H1 (cell line): Measurements from ENCODE around the gene TRPV2. TPM values are rescaled to one million over a fixed set of nuclear protein-coding genes. Genes with fewer than 3 reads are reported as not detected.

ENCODE experiments used
- CTCF ChIA-PET: fragments of 300-600 bp; sonication (Branson Sonifier 250); formaldehyde crosslinking; loops from one replicate; lab custom pipeline; 2021; ENCODE audit not compliant: partially characterized antibody; lab: Charles Lee
- POLR2A ChIA-PET: fragments of 300-600 bp; sonication (Branson Sonifier 250); formaldehyde crosslinking; loops from one replicate; lab custom pipeline; 2021; ENCODE audit warnings: inconsistent platforms; ENCODE audit not compliant: partially characterized antibody; lab: Charles Lee
- DNase-seq, 2 experiments: peaks; one replicate each; pipeline versions ENCODE4 v3.0.0 to v3.0.0-alpha.2; 2010 to 2022; ENCODE audit warnings: low spot score in 2 of 2, low read depth in 1 of 2, mixed read lengths in 1 of 2
- FAIRE-seq: peaks from 2 replicates; lab custom pipeline; 2011; peaks lifted over from hg19 to GRCh38; lab: Jason Lieb, UNC
- H2AFZ ChIP-seq: 2 replicates; pipeline ENCODE4 v1.8.1; 2012; ENCODE audit warnings: low read length, inconsistent platforms
- H2AK5ac ChIP-seq: 2 replicates; pipeline ENCODE4 v1.6.1; 2013; ENCODE audit warnings: low read depth, low read length
- H2BK120ac ChIP-seq: replicated peaks from 2 replicates; pipeline ENCODE3; 2013; ENCODE audit warnings: low read depth, low read length, inconsistent platforms
- H2BK12ac ChIP-seq: 2 replicates; pipeline ENCODE4 v1.6.1; 2013; ENCODE audit warnings: low read depth, low read length
- H2BK15ac ChIP-seq: 2 replicates; pipeline ENCODE4 v1.6.1; 2013; ENCODE audit warnings: low read length
- H2BK20ac ChIP-seq: 2 replicates; pipeline ENCODE4 v1.6.1; 2013; ENCODE audit warnings: low read length
- H2BK5ac ChIP-seq: 2 replicates; pipeline ENCODE4 v1.6.1; 2013; ENCODE audit warnings: low read depth, low read length
- H3K14ac ChIP-seq: 2 replicates; pipeline ENCODE4 v1.6.1; 2013; ENCODE audit warnings: inconsistent platforms; ENCODE audit not compliant: insufficient read length
- H3K18ac ChIP-seq: 2 replicates; pipeline ENCODE4 v1.6.1; 2013; ENCODE audit warnings: low read length; ENCODE audit errors: extremely low read depth
- H3K23ac ChIP-seq: 2 replicates; pipeline ENCODE4 v1.6.1; 2013; ENCODE audit warnings: inconsistent platforms; ENCODE audit not compliant: insufficient read length
- H3K23me2 ChIP-seq: 2 replicates; pipeline ENCODE4 v1.6.1; 2013; ENCODE audit warnings: low read depth, low read length
- H3K27ac ChIP-seq: 2 replicates; pipeline ENCODE4 v1.6.1; 2011; ENCODE audit warnings: low read depth, low read length, inconsistent platforms
- H3K27me3 ChIP-seq, 4 experiments: replicated peaks in 1 of 4; 1 replicate in 1 of 4; 2 replicates in 3 of 4; pipeline versions ENCODE4 v1.6.1 to v1.8.1; 2011 to 2013; ENCODE audit warnings: low read length in 3 of 4, mild to moderate bottlenecking in 3 of 4, inconsistent platforms in 2 of 4, mixed read lengths in 2 of 4, moderate library complexity in 1 of 4; ENCODE audit not compliant: control insufficient read depth in 3 of 4, insufficient read depth in 3 of 4; ENCODE audit errors: extremely low read depth in 1 of 4
- H3K36me3 ChIP-seq, 4 experiments: 2 replicates each; pipeline versions ENCODE4 v1.6.1 to v1.8.1; 2011 to 2013; ENCODE audit warnings: mild to moderate bottlenecking in 4 of 4, low read length in 3 of 4, moderate library complexity in 2 of 4, control low read depth in 1 of 4, inconsistent platforms in 1 of 4; ENCODE audit not compliant: insufficient read depth in 4 of 4, control insufficient read depth in 2 of 4
- H3K4ac ChIP-seq: replicated peaks from 2 replicates; pipeline ENCODE3; 2013; ENCODE audit warnings: low read length, low read depth, mixed read lengths, inconsistent platforms; ENCODE audit not compliant: insufficient read length
- H3K4me1 ChIP-seq, 4 experiments: replicated peaks in 1 of 4; 1 replicate in 1 of 4; 2 replicates in 3 of 4; pipeline versions ENCODE4 v1.6.1 to v1.8.1; 2011 to 2013; ENCODE audit warnings: low read length in 3 of 4, inconsistent platforms in 2 of 4, mixed read lengths in 1 of 4; ENCODE audit not compliant: insufficient read depth in 4 of 4, control insufficient read depth in 3 of 4
- H3K4me2 ChIP-seq, 2 experiments: 2 replicates each; pipeline versions ENCODE4 v1.6.1 to v1.8.1; 2011 to 2013; ENCODE audit warnings: low read depth in 2 of 2, low read length in 2 of 2, control low read depth in 1 of 2, inconsistent platforms in 1 of 2, mild to moderate bottlenecking in 1 of 2; ENCODE audit not compliant: insufficient read depth in 1 of 2
- H3K4me3 ChIP-seq, 4 experiments: fragments of 200-600, 300-600 bp in 1 of 4; sonication (generic), shearing (Covaris generic), sonication (Bioruptor Twin) in 1 of 4; 2 replicates each; pipeline versions ENCODE4 v1.5.1 to v1.8.1; 2011 to 2016; ENCODE audit warnings: low read length in 4 of 4, low read depth in 3 of 4, control low read depth in 2 of 4, inconsistent platforms in 2 of 4, mild to moderate bottlenecking in 2 of 4, mixed read lengths in 1 of 4, moderate library complexity in 1 of 4; ENCODE audit not compliant: insufficient read depth in 2 of 4; ENCODE audit errors: extremely low read depth in 1 of 4
- H3K56ac ChIP-seq: replicated peaks from 2 replicates; pipeline ENCODE3; 2013; ENCODE audit warnings: low read depth, mild to moderate bottlenecking, mixed read lengths, low read length, inconsistent platforms; ENCODE audit not compliant: insufficient read length
- H3K79me1 ChIP-seq: 2 replicates; pipeline ENCODE4 v1.6.1; 2013; ENCODE audit warnings: low read depth, low read length, control low read depth
- H3K79me2 ChIP-seq, 2 experiments: 2 replicates each; pipeline versions ENCODE4 v1.6.1 to v1.8.1; 2012 to 2013; ENCODE audit warnings: low read length in 2 of 2, mild to moderate bottlenecking in 2 of 2, inconsistent platforms in 1 of 2; ENCODE audit not compliant: insufficient read depth in 2 of 2, control insufficient read depth in 1 of 2
- H3K9ac ChIP-seq, 4 experiments: replicated peaks in 1 of 4; 1 replicate in 1 of 4; 2 replicates in 3 of 4; pipeline versions ENCODE4 v1.6.1 to v1.8.1; 2011 to 2013; ENCODE audit warnings: low read depth in 3 of 4, low read length in 3 of 4, control low read depth in 2 of 4, mild to moderate bottlenecking in 2 of 4, moderate library complexity in 2 of 4, inconsistent platforms in 1 of 4; ENCODE audit errors: extremely low read depth in 1 of 4
- H3K9me3 ChIP-seq, 2 experiments: 2 replicates each; pipeline versions ENCODE4 v1.6.1 to v1.8.1; 2012 to 2013; ENCODE audit warnings: mild to moderate bottlenecking in 2 of 2, moderate library complexity in 2 of 2, control low read depth in 1 of 2, inconsistent platforms in 1 of 2, low read depth in 1 of 2, low read length in 1 of 2, mixed read lengths in 1 of 2; ENCODE audit not compliant: insufficient read depth in 2 of 2
- H4K20me1 ChIP-seq, 2 experiments: replicated peaks in 1 of 2; 2 replicates each; pipeline versions ENCODE3 to v1.8.1; 2011 to 2013; ENCODE audit warnings: inconsistent platforms in 2 of 2, low read length in 2 of 2, mild to moderate bottlenecking in 1 of 2; ENCODE audit not compliant: insufficient read depth in 2 of 2, control insufficient read depth in 1 of 2
- H4K5ac ChIP-seq: 2 replicates; pipeline ENCODE4 v1.6.1; 2013; ENCODE audit warnings: low read length, low read depth, mixed read lengths, inconsistent platforms; ENCODE audit not compliant: insufficient read length
- H4K8ac ChIP-seq: 2 replicates; pipeline ENCODE4 v1.8.0; 2013; ENCODE audit warnings: mild to moderate bottlenecking, moderate library complexity, low read length, inconsistent platforms; ENCODE audit not compliant: insufficient read depth; ENCODE audit errors: extremely low read depth
- H4K91ac ChIP-seq: replicated peaks from 2 replicates; pipeline ENCODE3; 2013; ENCODE audit warnings: low read length, mixed read lengths, inconsistent platforms; ENCODE audit not compliant: insufficient read length
- EP300 ChIP-seq, 2 experiments: IDR thresholded peaks; 1 replicate in 1 of 2; 2 replicates in 1 of 2; pipeline ENCODE4 v1.6.1; 2011 to 2012; ENCODE audit warnings: low read depth in 2 of 2, low read length in 2 of 2, mild to moderate bottlenecking in 2 of 2, borderline replicate concordance in 1 of 2, inconsistent platforms in 1 of 2, moderate library complexity in 1 of 2
- JUND ChIP-seq: IDR thresholded peaks from 2 replicates; pipeline ENCODE4 v1.6.1; 2011; ENCODE audit warnings: mild to moderate bottlenecking, improper control_type of control experiment, low read length
- POU5F1 ChIP-seq: IDR thresholded peaks from 2 replicates; pipeline ENCODE4 v1.6.1; 2011; ENCODE audit warnings: low read depth, mild to moderate bottlenecking, low read length, moderate library complexity
- RBBP5 ChIP-seq: IDR thresholded peaks from 2 replicates; pipeline ENCODE4 v1.7.1; 2012; ENCODE audit warnings: low read depth, mild to moderate bottlenecking, inconsistent platforms, low read length, moderate library complexity, borderline replicate concordance
- RNF2 ChIP-seq: fragments of 200-900, 300-1000 bp; sonication (generic); IDR thresholded peaks from 2 replicates; pipeline ENCODE4 v1.7.1; 2016; ENCODE audit warnings: borderline replicate concordance, low read depth, mild to moderate bottlenecking, antibody characterized with exemption, low read length; ENCODE audit not compliant: poor library complexity, severe bottlenecking; ENCODE audit errors: missing control alignments
- SAP30 ChIP-seq: fragments of 300-600 bp; sonication (generic); IDR thresholded peaks from 2 replicates; pipeline ENCODE4 v1.7.1; 2012; ENCODE audit warnings: low read length, moderate library complexity, mild to moderate bottlenecking, inconsistent platforms; ENCODE audit not compliant: insufficient read depth, insufficient replicate concordance
- TAF1 ChIP-seq: IDR thresholded peaks from 2 replicates; pipeline ENCODE4 v1.6.1; 2011; ENCODE audit warnings: mild to moderate bottlenecking, low read depth, low read length
- TAF7 ChIP-seq: optimal IDR thresholded peaks from 2 replicates; pipeline ENCODE3; 2011; ENCODE audit warnings: low read depth, mild to moderate bottlenecking, inconsistent platforms, low read length, moderate library complexity, borderline replicate concordance
- WGBS, 2 experiments: shearing (Covaris generic) in 1 of 2; methylation state at CpG; one replicate each; pipeline versions ENCODE4 v1.1.6 to v1.1.7; 2013 to 2015; ENCODE audit warnings: low lambda C conversion rate in 2 of 2, mixed read lengths in 2 of 2, inconsistent platforms in 1 of 2, low coverage in 1 of 2, missing lambda C conversion rate in 1 of 2; ENCODE audit not compliant: insufficient replicate concordance in 2 of 2, insufficient coverage in 1 of 2, insufficient read length in 1 of 2; ENCODE audit errors: extremely low coverage in 1 of 2, missing lambda C conversion rate in 1 of 2; 5-methylcytosine and 5-hydroxymethylcytosine counted together
- polyA plus RNA-seq, 7 experiments: library from polyadenylated mRNA; depleted of rRNA in 3 of 7; stranded (reverse) in 5 of 7; unstranded in 2 of 7; fragments of >200 nt in 5 of 7; fragments of 200-250 nt in 2 of 7; gene quantifications; 1 replicate in 5 of 7; 2 replicates in 1 of 7; 4 replicates in 1 of 7; pipeline versions ENCODE4 v1.2.1 to v1.2.3, GENCODE V29; 2011 to 2013; ENCODE audit warnings: missing spikeins in 2 of 7, mixed read lengths in 2 of 7
- total RNA-seq: library from RNA; stranded (reverse); fragmentation: NEBNext Ultra II Directional; extraction: Animal tissue kit (Norgen Biotek cat#: 25700); gene quantifications from 2 replicates; pipeline ENCODE4 v1.2.1, GENCODE V29; 2021

The TRPV2 gene
- total and polyA plus RNA-seq, 2 of the 8 experiments (the other 6 are each of a cell fraction or from before 2014, with no cell fraction given) = 1.7 to 2.1 TPM

GRCh38 chr17:16478649-16479048, 63.3 kb downstream of the TRPV2 start:
- no peak overlapping the region for H2BK20ac ChIP-seq
- no peak for TF ChIP-seq SAP30
- no peak for TF ChIP-seq POU5F1
- TF ChIP-seq EP300 (IDR thresholded peaks at IDR 0.05; ENCODE audit: borderline replicate concordance in 1 of 2, low read depth in 2 of 2, low read length in 2 of 2) = no peak
- TF ChIP-seq TAF1 = no peak
- no peak for TF ChIP-seq TAF7
- no peak for TF ChIP-seq RNF2
- TF ChIP-seq RBBP5 = no peak
- TF ChIP-seq JUND = no peak
- 96% methylated on average over 6 of the region's 6 CpGs; no CpG with 5 or more reads in 1 of the 2 experiments for WGBS, 2 experiments
- H3K14ac ChIP-seq = no peak overlapping the region
- H4K8ac ChIP-seq = no peak overlapping the region
- 0 out of 2 replicates have a peak overlapping the region, but pooled peaks have one; percentile 75 for H2BK12ac ChIP-seq
- H3K4me3 ChIP-seq = no peak overlapping the region
- H4K20me1 ChIP-seq = peaks cover 0 to 2% of the 10 kb centered on the region in 2 experiments
- DNase-seq (no peak), FAIRE-seq (no peak)
- H2BK15ac ChIP-seq = no peak overlapping the region
- ChIA-PET POLR2A (interaction anchor here (0.8 to 4.0 kb wide), 4 partner anchors 9 to 57 kb away, joined by 3 to 20 read pairs (median 4); partner anchors contain the start of gene LRRC75A), CTCF (interaction anchor here (1.3 to 15.4 kb wide), 5 partner anchors 14 to 43 kb away, joined by 3 to 124 read pairs (median 28); no protein-coding TSS in a partner anchor)
- H3K79me1 ChIP-seq = peaks cover 5% of the 10 kb centered on the region
- no peak overlapping the region for H4K91ac ChIP-seq
- H3K4ac ChIP-seq = no peak overlapping the region
- no peak overlapping the region for H3K23ac ChIP-seq
- H4K5ac ChIP-seq = no peak overlapping the region
- H3K36me3 ChIP-seq = no peaks in the 10 kb centered on the region
- H3K4me2 ChIP-seq = no peak overlapping the region
- H2BK5ac ChIP-seq = no peak overlapping the region
- no peaks in the 10 kb centered on the region for H3K9me3 ChIP-seq
- peaks cover 0 to 9% of the 10 kb centered on the region in 2 experiments; a peak in 1 of 4 replicates for H3K79me2 ChIP-seq
- peaks cover 0 to 30% (median 13%) of the 10 kb centered on the region in 4 experiments; a peak in 6 of 7 replicates for H3K4me1 ChIP-seq
- no peak overlapping the region for H3K56ac ChIP-seq
- H2BK120ac ChIP-seq = no peak overlapping the region
- H3K18ac ChIP-seq = no peak overlapping the region
- no peak overlapping the region for H3K9ac ChIP-seq
- H3K23me2 ChIP-seq = no peaks in the 10 kb centered on the region
- no peak overlapping the region for H3K27ac ChIP-seq
- H3K27me3 ChIP-seq = no peaks in the 10 kb centered on the region
- H2AK5ac ChIP-seq = no peak overlapping the region
- no peak overlapping the region for H2AFZ ChIP-seq
